Activated T-helper 9 cell treated with anti-CD3 and anti-CD28 coated beads, Interleukin-2, amount 50 U/mL, for 16 hours (primary cell): ENCODE measurements around the gene ERGIC1.
"Not testable (repeated sequence)": the region's sequence is repeated elsewhere in the genome, so short reads cannot be mapped to it uniquely, and the experiment has no call there.

Experiments
- DNase-seq: peaks from one replicate; pipeline ENCODE4 v3.0.0-alpha.2; 2020; ENCODE audit warnings: low read depth

The ERGIC1 gene

DNA sequence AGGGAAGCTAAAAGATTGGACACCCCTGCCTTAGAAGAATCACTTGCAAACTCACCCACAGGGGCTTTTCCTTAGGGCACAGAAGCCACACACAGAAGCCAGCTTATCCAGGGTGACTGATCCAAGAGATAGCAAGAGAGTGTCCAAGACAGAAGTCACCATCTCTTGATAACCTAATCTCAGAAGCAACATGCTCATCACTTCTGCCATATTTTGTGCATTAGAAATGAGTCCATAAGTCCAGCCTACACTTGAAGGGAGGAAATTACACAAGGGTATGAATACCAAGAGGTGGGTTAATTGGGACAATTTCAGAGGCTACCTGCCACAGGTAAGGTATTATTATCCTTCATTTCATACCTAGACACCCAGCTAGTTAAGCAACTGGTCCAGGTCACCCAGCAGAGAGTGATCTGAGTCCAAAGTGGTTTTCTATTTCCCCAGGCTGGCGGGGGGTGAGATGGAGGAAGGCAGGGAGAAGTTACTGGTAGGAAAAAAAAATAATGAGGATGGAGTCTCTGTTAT, 3.7 kb upstream of the ERGIC1 start:
- DNase-seq, result no peak

DNA sequence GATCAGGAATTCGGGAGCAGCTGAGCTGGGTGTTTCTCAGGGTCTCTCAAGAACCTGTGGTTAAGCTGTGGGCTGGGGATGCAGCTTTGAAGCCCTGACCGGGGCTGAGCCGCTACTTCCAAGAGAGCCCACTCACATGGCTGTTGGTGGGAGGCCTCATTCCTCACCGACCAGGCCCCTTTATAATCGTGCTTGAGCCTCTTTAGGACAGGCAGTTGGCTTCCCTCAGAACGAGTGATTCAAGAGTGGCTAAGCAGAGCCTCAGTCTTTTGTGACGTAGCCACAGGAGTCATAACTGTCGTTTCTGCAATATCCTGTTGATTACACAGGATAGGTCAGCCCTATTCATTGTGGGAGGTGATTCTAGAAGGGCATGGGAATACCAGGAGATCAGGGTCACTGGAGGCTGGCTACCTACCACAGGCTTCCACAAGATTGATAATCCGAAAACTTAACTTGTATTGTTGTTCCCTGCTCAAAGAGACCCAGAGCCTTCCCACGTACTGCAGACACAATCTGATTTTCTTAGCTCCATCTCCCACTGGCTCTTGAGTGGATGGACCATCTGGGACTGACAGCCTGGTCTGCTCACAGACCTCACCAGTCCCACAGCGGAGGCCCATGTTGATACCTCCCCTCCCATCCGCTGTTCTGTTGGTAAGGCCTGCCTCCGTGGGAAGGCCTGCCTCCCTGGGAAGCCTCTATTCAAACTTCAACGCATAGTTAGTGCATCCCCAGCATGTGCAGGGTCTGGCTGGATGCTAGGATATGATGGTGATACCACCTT, 3.0 kb upstream of the ERGIC1 start:
- no peak for DNase-seq

DNA sequence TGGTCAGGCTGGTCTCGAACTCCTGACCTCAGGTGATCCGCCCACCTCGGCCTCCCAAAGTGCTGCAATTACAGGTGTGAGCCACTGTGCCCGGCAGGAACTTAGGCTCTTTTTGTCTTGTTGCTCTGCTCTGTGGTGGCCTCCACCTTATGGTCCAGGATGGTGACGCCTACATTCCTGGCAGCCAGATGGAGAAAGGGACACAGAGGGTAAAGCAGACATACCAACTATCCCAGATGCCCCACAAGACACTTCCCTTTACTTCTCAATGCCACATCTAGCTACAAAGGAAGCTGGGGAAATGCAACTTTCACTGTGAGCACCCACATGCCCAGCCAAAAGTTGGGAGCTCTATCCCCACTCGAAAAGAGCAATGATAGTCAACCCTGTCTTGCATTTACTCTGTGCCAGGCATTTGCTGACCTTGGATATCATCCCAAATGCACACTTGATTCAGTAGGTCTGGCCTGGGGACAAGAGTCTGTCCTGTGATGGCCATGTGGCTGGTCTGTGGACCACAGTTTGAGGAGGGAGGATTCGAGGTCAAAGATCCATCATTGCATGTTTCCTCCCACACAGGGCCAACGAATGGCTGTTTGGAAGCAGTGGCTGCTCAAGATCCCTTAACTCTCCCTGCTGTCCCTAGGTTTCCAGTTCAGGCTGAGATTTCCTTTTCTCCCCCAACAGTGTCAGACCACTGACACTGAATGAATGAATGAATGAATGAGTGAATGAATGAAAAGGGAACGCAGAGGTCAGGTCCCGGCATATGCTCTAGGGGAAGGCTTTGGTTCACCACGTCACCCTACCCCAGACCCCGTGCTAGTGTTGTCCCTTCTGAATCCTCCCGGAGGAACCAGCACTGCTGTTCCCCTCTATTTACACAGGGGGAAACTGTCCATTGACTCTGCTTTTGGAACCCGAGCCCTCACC, 1.4 kb upstream of the ERGIC1 start:
- DNase-seq, result no peak

DNA sequence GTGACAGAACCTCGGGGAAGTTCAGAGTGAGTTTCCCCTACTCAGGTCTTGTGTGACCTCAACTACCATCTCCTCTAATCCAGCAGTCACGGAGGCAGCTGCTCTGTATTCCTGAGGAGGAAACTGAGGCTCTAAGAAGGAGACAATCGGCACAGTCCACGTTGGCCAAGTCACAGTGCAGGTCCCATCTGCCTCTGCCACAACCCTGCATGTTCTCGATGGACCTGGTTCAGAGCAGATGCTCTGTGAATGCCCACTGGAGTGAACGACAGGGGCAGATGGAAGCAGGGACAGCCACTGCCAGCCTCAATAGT, 722 bp upstream of the ERGIC1 start:
- DNase-seq, result no peak

DNA sequence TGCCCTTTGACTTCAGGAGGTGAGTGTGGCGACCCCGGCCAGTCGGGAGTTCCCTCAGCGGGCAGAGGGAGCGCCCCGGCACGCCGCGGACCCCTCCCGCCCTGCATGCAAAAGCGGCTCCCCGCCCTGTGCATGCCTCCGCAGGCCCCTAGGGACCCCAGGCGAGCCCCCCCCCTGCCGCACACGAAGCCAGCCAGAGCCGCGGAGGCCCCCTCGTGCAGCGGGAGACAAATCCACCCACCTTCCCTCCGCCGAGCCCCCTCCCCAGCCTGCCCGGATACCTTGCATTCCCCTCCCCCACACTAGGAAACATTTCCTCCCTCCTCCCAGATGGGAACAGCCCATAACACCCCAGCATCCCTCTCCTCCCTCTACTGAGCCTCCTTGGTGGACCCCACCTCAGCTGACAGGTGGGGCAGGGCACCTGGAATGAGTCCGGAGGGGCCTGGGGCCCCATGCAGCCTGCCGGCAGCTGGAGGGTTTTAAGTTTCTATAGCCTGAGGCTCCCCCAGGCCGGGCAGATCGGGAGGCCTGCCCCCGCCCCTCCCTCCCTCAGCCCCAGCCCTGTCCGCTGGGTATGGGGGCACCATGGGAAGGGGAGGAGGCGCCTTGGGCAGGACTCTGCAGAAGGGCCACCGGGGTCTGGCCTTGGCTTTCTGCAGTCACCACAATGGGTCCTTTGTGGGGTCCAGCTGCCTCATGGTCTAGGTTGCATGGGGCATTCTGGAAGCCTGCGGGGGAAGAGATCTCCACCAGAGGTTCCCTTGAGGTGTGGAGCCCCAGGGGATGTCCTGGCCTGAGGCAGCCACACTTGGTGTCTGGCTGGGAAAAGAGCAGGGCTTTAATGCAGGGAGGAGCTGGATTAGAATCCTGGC, 601 bp downstream of the ERGIC1 start:
- peak; percentile 4 for DNase-seq

DNA sequence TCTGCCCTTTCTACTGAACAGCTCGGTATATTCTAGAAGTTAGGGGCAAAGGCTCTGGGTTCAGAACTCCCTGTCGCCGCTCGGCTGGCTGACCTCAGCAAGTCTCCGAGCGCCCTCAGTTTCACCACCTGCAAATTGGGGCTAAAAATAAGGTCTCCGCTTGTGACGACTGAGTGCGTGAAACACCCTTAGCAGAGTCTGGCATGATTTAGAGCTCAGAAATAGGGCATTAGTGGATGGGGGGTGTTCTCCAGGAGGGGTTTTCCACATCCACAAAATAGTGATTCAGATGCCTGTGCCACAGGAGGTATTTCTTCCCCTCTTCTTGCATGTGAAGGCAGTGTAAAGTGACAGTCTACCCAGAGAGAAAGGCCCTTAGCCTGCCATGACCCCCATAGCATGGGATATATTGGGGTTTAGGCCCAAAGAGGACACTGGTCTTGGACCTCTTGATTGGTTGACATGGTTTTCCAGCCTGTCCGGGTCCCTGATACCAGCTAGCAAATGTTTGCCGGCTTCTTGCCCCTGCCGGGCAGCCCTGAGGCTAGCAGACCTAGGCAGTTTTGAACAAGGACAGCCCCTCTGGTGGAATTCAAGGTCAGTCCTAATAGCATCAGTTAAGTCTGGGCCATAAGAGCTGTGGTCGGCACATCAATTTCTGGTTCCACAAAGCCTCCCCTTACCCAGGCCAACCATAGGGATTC, 1.4 kb downstream of the ERGIC1 start:
- no peak for DNase-seq

DNA sequence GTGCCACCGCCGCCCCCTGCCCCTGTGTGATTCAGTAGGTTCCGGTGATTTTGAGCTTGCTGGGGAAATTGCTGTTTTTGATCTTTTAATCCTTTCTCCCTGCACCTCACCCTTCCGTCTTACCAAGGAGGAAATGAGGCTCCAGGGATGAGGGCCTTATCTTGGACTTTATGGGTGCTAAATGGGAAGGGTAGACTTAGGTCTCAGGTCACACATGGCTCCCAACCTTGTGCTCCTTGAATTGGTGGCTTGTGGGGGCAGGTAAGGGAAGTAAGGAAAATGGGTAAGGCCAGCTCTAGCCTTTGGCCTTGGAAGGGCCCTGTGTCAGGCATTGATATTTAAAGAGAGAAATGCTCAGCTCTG, 1.9 kb downstream of the ERGIC1 start:
- DNase-seq, result no peak

DNA sequence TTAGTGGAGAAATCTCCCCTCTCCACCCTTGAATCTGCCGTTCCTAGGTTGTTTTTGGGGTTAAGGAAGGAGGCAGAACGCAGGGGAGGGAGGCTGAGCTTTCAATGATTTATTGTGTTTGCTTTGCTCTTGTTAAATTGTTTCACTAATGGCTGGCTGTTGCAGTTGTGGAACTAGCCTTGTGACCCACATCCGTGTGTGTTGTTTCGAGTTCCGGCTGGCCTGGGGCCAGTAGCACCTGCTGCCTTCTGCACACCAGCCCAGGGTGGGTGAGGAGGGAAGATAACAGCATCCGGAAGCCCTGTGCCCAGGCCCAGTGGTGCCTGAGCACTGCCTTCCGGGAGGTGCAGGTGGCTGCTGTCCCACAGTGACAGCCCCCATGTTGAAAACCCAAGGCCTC, 3.6 kb downstream of the ERGIC1 start:
- no peak for DNase-seq

DNA sequence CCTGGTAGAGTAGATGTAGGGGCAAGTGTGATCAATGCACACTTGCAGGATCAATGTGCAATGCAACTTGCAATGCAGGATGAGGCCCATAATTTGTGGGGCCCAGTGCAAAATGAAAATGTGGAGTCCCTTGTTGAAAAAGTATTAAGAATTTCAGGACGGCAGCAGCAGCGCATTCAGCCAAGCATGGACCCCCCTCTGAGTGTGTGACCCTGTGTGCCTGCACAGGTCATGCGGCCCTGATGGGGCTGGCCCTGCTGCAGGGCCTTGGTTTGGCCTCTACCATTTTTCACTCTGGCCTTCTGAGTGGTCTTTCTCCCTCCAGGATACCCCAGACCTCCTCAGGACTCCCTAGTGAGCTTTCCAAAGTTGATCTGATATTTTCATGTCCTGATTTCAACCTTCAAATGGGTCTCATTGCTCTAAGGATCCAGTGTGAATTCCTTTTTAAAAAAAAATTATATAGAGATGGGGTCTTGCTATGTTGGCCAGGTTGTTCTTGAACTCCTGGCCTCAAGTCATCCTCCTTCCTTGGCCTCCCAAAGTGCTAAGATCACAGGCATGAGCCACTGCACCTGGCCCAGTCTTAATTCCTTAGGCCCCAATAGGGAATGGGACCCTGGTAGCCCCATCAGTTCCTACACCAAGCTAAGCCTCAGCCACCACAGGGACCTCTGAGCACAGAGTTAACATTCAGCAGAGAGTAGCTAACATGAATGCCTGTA, 4.3 kb downstream of the ERGIC1 start:
- no peak for DNase-seq

DNA sequence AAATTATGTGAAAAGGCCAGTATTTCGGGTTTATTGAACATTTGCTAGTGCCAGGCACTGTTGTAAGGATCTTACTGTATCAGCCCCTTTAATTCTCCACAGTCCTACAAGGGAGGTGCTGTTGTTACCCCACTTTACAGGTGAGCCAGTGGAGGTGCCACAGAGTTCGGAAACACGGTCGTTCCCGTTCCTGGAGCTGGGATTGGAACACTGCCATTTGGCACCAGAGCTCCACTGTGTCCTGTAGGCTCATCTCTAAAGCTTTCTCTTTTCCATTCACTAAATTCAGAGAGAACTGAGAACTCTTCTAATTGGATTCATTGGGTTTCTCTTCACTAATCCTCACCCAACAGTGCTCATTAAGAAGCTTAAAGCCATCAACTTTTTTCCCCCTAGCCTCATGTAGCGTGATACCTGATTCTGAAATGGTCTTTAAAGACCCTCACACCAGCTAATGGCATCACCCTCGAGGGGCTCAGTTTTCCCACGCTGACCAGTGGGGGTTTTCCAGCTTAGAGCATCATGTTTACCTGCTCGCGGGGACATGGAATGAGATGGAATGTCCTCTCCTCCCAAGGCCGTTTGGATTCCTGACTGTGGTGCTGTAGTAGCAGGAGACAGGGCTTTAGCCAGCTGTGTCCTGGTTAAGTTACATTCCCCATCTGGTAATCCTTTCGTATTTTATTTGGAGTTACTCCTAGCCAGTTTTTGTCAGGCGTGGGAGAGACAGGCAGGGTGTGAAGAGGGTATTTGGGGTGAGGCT, 5.8 kb downstream of the ERGIC1 start:
- DNase-seq, result no peak

DNA sequence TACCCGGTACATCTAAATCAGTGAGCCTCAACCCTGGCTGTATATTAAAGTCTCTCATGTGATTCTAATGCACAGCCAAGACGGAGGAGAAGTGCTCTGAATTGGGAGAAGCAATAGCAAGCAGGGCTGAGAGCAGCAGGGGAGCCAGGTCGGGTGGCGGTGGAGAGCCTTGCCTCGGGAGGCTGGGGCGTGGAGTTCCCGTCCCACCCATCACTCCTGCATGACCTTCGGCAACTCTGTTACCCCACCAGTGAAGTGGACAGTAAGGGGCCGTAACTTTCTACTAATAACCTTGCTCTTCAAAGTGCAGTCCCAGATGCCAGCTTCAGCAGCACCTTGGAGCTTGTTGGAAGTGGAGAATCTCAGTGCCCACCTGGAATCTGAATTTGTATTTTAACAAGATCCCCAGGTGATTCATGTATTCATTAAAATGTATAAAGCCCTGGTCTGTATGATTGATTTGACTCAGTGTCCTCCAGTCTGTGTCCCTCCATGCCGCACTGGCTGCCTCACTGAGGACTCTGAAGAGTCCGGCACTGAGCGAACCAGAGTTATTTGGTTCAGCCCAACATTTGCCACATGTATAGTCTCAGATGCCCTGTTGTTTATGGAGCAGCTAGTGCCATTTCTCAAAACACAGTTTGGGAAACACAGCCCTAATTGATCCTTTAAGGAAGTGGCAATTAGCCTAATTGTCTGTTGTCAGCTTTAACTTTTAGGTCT, 6.5 kb downstream of the ERGIC1 start:
- DNase-seq, result no peak

DNA sequence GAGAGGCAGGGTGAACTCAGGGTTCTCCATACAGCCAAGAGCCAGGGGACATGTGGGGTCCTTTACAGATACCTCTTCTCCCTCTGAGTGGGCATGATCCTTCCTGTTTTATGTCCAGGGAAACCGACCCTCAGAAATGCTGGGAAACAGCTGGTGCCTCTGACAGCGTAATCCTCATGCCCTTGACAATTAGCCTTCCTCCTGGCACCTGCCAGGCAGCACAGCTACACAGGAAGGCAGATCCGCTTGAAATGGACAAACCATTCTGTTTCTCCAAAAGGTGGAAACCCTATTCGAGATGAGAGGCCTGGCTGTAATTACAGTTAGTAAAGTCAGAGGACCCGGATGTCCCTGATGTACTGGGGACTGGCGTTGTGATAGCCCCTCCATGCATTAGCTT, 7.2 kb downstream of the ERGIC1 start:
- DNase-seq, result no peak

DNA sequence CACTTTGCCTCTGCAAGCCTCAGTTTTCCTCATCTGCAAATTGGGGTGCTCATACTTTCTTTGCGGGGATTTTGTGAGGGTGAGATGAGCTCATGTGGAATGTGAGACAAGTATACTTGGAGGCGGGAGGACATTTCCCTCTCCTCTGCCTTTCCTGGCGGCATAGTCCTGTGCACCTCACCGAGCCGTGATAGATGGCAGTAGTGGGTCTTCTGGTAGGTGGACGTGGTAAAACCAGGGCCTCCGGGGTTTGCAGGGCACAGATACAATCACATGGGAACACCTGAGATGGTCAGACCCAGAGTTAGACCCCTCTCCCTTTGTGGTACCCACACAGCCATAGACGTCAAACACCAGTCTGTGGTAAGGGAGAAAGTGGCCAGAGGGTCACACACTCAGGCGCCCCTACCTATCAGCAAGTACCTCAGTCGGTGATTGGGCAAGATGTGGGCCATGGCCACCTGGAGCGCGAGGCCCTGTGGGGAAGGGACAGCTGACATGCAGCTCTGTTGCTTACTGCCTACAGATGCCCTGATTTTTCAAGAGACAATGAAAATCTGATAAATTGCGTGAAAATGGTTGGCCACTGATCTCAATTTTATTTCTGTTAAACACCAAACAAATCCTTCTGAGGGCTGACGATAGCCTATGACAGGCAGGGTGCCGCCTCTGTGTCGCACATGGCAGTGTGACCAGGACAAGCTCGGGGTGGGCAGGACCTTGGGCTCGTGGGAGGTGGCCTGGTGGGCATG, 9.9 kb downstream of the ERGIC1 start:
- DNase-seq, result no peak

DNA sequence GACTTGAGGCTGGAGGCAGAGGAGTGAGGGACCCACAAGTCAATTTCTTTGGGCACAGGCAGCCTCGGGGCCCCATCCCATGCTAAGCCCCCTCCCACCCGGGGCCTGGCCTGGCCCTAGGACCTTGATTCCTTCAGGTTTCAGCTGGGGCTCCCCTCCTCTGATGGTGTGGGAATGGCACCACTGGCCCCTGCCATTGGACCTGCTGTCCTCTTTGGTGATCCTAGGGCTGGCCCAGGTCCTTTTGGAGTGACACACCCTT, 10.5 kb downstream of the ERGIC1 start:
- no peak for DNase-seq

DNA sequence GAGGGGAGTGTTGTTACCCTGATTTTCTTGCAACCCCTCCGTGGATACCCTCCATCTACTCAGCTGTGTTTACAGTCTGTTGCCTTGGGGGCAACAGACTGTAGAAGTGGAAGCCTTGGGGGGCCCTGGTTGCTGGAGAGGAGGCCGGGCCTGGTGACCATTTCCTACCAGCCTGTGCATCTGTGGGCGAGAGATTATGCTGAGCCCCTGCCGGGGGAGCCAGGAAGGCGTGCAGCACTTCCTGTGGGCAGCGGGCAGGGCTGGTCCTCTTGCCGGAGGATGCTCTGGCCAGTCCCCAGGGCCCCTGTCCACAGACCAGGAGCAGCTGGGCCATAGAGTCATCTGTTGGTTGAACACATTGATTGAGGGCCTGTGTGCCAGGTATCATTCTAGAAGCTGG, 11.1 kb downstream of the ERGIC1 start:
- no peak for DNase-seq

DNA sequence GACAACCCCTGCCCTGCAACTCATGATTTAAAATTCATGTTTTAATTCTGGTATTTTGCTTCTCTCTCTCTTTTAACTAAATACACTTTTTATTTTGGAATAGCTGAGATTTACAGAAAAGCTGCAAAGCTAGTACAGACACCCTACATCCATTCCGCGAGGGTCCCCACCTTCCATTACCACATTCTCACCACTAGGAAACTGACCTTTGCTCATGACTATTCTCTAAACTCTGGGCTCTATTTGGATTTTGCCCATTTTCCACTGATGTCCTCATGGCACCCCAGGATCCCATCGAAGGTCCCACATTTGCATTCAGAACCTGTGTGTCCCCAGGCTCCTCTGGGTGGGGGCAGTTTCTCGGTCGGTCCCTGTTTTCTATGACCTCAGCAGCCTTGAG, 11.5 kb downstream of the ERGIC1 start:
- no peak for DNase-seq

DNA sequence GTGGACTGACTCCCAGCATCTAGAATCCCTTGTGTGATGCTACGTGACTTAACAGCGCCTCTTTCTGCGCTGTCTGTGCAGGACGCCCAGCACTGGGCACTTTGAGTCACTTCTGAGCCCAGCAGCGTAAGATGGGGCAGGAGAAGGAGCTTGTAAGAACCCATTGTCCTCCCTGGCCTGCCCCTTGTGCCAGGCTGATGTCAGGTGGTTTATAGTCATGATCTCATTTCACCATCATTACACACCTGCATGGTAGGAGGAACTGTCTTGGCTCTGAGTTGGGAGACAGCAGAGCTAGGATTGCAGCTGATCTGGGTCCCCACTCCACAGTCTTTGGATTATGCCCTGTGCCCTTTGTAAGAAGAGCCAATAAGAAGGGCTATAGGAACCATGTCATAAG, 12.2 kb downstream of the ERGIC1 start:
- no peak for DNase-seq

DNA sequence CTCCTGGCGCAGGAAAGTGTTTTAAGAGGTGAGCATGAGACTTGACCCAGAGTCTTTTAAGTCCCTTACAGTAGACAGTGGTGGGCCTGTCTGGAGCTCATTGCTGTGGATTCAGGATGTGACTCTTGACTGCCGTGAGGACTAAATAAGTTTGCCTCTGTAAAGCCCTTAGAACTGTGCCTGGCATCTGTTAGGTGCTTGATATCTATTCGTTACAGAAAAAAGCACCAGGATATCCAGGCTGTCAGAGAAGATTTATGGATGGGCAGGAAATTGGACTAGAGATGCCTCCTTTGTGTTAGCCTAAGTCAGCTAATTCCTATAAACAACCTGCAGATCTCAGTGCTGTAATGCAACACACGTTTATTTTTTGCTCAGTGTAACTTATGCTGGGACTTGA, 12.6 kb downstream of the ERGIC1 start:
- no peak for DNase-seq

DNA sequence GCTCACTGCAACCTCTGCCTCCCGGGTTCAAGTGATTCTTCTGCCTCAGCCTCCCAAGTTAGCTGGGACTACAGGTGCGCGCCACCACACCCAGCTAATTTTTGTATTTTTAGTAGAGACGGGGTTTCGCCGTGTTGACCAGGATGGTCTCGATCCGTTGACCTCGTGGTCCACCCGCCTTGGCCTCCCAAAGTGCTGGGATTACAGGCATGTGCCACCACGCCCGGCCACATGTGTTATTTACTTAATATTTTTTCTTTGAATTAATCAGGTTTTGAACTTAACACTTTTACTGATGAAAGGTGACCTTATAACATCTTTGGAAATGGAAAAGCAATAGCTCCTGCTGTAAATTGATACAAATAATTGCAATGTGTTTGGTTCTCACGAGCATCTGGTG, 13.5 kb downstream of the ERGIC1 start:
- DNase-seq, result not testable (repeated sequence)
